Cardiac atrium fibroblast (primary cell): ENCODE data around the gene DCLRE1C. TPM values are rescaled to one million over a fixed set of nuclear protein-coding genes. Genes with fewer than 3 reads are reported as not detected.

Source experiments
- total RNA-seq: library from RNA; depleted of rRNA; stranded (reverse); fragments of >200 nt; gene quantifications from 2 replicates; pipeline ENCODE4 v1.2.3, GENCODE V29; 2015

Gene DCLRE1C
- 4.2 and 4.3 TPM in 2 replicates for total RNA-seq

GRCh38 chr10:14954001-14954770 is at the start of gene DCLRE1C:
Gene DCLRE1C, minus strand, starts transcription at chr10:14954096. Its CDS starts 86 bp downstream, at chr10:14954010.

GRCh38 chr10:14959221-14960057 is 5.5 kb upstream of the DCLRE1C start, which contains the start of gene MEIG1:
Gene MEIG1, plus strand, starts transcription at chr10:14959388. Its CDS starts 7,081 bp downstream, at chr10:14966469.

GRCh38 chr10:14878266-14879123 is 75.4 kb downstream of the DCLRE1C start, which contains the start of gene SUV39H2:
Gene SUV39H2, plus strand, starts transcription at chr10:14878866. Its CDS starts 23 bp downstream, at chr10:14878889.

Other genes starting within 250 kb of the DCLRE1C start
- 7.9 and 15.3 TPM in 2 replicates for gene FAM107B, start 179.2 kb downstream of the DCLRE1C start, total RNA-seq
- 0.36 and 3.6 TPM in 2 replicates for gene CDNF, start 116.1 kb downstream of the DCLRE1C start, total RNA-seq
- gene HSPA14, start 115.8 kb downstream of the DCLRE1C start, total RNA-seq = 7.0 and 9.2 TPM in 2 replicates
- gene MSANTD7, start 115.8 kb downstream of the DCLRE1C start, total RNA-seq = 10.3 and 15.1 TPM in 2 replicates
- gene SUV39H2, start 75.2 kb downstream of the DCLRE1C start, total RNA-seq = 6.1 and 9.7 TPM in 2 replicates
- not detected in 2 replicates for gene MEIG1, start 5.3 kb upstream of the DCLRE1C start, total RNA-seq
- under 0.01 and 1.6 TPM in 2 replicates for gene OLAH, start 89.8 kb upstream of the DCLRE1C start, total RNA-seq
- 0.16 and 0.18 TPM in 2 replicates for gene ACBD7, start 134.7 kb upstream of the DCLRE1C start, total RNA-seq
- 9.7 and 19.3 TPM in 2 replicates for gene RPP38, start 143.3 kb upstream of the DCLRE1C start, total RNA-seq
- 28.2 and 29.6 TPM in 2 replicates for gene NMT2, start 214.6 kb upstream of the DCLRE1C start, total RNA-seq